H1 (cell line): Measurements from ENCODE around the gene PSMB5. TPM values are rescaled to one million over a fixed set of nuclear protein-coding genes. Genes with fewer than 3 reads are reported as not detected.

Experiments
- BACH1 ChIP-seq: IDR thresholded peaks from 2 replicates; pipeline ENCODE4 v1.6.1; 2012; ENCODE audit warnings: low read length, improper control_type of control experiment
- CBX5 ChIP-seq: fragments of 300-800, 300-1000 bp; sonication (generic); IDR thresholded peaks from 2 replicates; pipeline ENCODE4 v1.7.1; 2016; ENCODE audit warnings: antibody characterized with exemption, low read length, low read depth
- CBX8 ChIP-seq: fragments of 300-800, 300-1000 bp; sonication (generic); IDR thresholded peaks from 2 replicates; pipeline ENCODE4 v1.7.1; 2016; ENCODE audit warnings: low read depth, low read length, borderline replicate concordance
- CREB1 ChIP-seq: IDR thresholded peaks from 2 replicates; pipeline ENCODE4 v1.6.1; 2012; ENCODE audit warnings: inconsistent platforms
- CTBP2 ChIP-seq: IDR thresholded peaks from 2 replicates; pipeline ENCODE4 v1.7.0; 2011; ENCODE audit warnings: borderline replicate concordance, mild to moderate bottlenecking, moderate library complexity, mixed read lengths, low read length; ENCODE audit not compliant: insufficient read depth, insufficient read length
- EGR1 ChIP-seq: IDR thresholded peaks from 2 replicates; pipeline ENCODE4 v1.6.1; 2011; ENCODE audit warnings: low read depth, low read length, borderline replicate concordance
- JUN ChIP-seq: IDR thresholded peaks from 2 replicates; pipeline ENCODE4 v1.6.1; 2011; ENCODE audit warnings: low read depth, mild to moderate bottlenecking, improper control_type of control experiment, low read length
- KDM5A ChIP-seq: fragments of 200-600 bp; IDR thresholded peaks from 2 replicates; pipeline ENCODE4 v1.7.1; 2012; ENCODE audit warnings: mild to moderate bottlenecking, low read length, inconsistent platforms, mixed read lengths
- NRF1 ChIP-seq: IDR thresholded peaks from 2 replicates; pipeline ENCODE4 v1.6.1; 2011; ENCODE audit warnings: mild to moderate bottlenecking, low read depth, low read length, improper control_type of control experiment
- RFX5 ChIP-seq: IDR thresholded peaks from 2 replicates; pipeline ENCODE4 v1.6.1; 2011; ENCODE audit warnings: low read depth, low read length, improper control_type of control experiment, borderline replicate concordance
- RNF2 ChIP-seq: fragments of 200-900, 300-1000 bp; sonication (generic); IDR thresholded peaks from 2 replicates; pipeline ENCODE4 v1.7.1; 2016; ENCODE audit warnings: borderline replicate concordance, low read depth, mild to moderate bottlenecking, antibody characterized with exemption, low read length; ENCODE audit not compliant: poor library complexity, severe bottlenecking; ENCODE audit errors: missing control alignments
- RXRA ChIP-seq: IDR thresholded peaks from 2 replicates; pipeline ENCODE4 v1.6.1; 2011; ENCODE audit warnings: low read depth, mild to moderate bottlenecking, low read length, moderate library complexity; ENCODE audit not compliant: insufficient read depth
- SIRT6 ChIP-seq: IDR thresholded peaks from one replicate; pipeline ENCODE4 v1.7.1; 2012; ENCODE audit warnings: low read length, inconsistent platforms
- SIX5 ChIP-seq: IDR thresholded peaks from 2 replicates; pipeline ENCODE4 v1.6.1; 2011; ENCODE audit warnings: mild to moderate bottlenecking, low read depth, low read length
- SP1 ChIP-seq: IDR thresholded peaks from 2 replicates; pipeline ENCODE4 v1.6.1; 2011; ENCODE audit warnings: low read depth, low read length
- SP2 ChIP-seq: IDR thresholded peaks from 2 replicates; pipeline ENCODE4 v1.6.1; 2012; ENCODE audit warnings: mild to moderate bottlenecking, low read length, inconsistent platforms
- SRF ChIP-seq: IDR thresholded peaks from 2 replicates; pipeline ENCODE4 v1.6.1; 2011; ENCODE audit warnings: mild to moderate bottlenecking, low read depth, low read length, moderate library complexity
- polyA plus RNA-seq, 7 experiments: library from polyadenylated mRNA; depleted of rRNA in 3 of 7; stranded (reverse) in 5 of 7; unstranded in 2 of 7; fragments of >200 nt in 5 of 7; fragments of 200-250 nt in 2 of 7; gene quantifications; 1 replicate in 5 of 7; 2 replicates in 1 of 7; 4 replicates in 1 of 7; pipeline versions ENCODE4 v1.2.1 to v1.2.3, GENCODE V29; 2011 to 2013; ENCODE audit warnings: missing spikeins in 2 of 7, mixed read lengths in 2 of 7
- total RNA-seq: library from RNA; stranded (reverse); fragmentation: NEBNext Ultra II Directional; extraction: Animal tissue kit (Norgen Biotek cat#: 25700); gene quantifications from 2 replicates; pipeline ENCODE4 v1.2.1, GENCODE V29; 2021
- TF ChIP-seq, protein P1 (sequence below): IDR thresholded peaks from 2 replicates; pipeline ENCODE4 v1.6.1; 2012; ENCODE audit warnings: inconsistent platforms
- TF ChIP-seq, protein P2 (sequence below): IDR thresholded peaks from 2 replicates; pipeline ENCODE4 v1.6.1; 2012; ENCODE audit warnings: low read length, inconsistent platforms
- TF ChIP-seq, protein P3 (sequence below), 3 experiments: IDR thresholded peaks; 1 replicate in 2 of 3; 2 replicates in 1 of 3; pipeline versions ENCODE4 v1.5.1 to v1.6.1; 2011; ENCODE audit warnings: low read length in 3 of 3, mild to moderate bottlenecking in 3 of 3, inconsistent platforms in 2 of 3, low read depth in 1 of 3, moderate library complexity in 1 of 3; ENCODE audit not compliant: insufficient read depth in 1 of 3; ENCODE audit errors: control extremely low read depth in 1 of 3

Gene PSMB5
- total and polyA plus RNA-seq, 2 of the 8 experiments (the other 6 are each of a cell fraction or from before 2014, with no cell fraction given): 254 to 510 TPM

DNA sequence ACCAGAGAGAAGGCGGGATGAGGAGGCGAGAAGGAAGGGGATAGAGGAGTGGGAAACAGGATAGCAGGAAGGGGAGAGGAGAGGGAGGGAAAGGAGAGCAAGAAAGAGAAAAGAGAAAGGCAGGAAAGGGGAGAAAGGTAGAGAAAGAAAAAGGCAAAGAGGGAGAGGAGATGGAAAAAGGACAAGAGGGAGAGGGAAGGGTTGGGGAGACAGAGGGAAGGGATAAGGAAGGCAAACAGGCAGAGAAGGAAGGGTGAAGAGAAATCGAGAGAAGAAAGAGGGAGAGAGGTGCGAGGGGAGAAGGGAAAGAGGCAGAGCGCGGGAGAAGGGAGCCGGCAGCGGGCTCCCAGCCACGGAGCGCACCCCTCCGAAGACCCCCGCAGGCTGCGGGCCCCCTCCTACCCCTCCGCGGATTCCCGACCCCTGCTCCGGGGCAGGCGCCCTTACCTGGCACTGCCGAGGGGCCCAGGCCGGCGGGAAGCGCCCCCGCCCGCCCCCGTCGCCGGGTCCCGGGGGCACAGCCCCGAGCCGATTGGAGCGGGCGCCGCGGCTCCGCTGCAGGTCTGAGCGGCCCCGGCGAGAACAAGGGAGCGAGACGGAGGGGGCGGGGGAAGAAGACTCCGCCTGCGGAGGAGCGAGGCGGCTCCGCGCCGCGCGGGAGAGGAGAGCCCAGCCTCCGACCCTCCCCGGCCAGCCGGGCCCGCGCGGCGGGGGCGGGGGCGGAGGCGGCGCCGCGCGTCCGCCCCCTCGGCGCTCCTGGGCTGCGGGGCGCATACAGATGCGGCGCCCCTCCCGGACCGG is 22.5 kb upstream of the PSMB5 start, which contains the start of gene CDH24 (continued):
- TF ChIP-seq, protein P1, sequence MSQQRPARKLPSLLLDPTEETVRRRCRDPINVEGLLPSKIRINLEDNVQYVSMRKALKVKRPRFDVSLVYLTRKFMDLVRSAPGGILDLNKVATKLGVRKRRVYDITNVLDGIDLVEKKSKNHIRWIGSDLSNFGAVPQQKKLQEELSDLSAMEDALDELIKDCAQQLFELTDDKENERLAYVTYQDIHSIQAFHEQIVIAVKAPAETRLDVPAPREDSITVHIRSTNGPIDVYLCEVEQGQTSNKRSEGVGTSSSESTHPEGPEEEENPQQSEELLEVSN: no peak
- TF ChIP-seq BACH1 (no peak), EGR1 (peak; percentile 64; the same call in 1 of the 2 replicates), CBX8 (no peak), RNF2 (peak; percentile 14), NRF1 (no peak), CTBP2 (no peak), SP1 (no peak), SRF (no peak), CREB1 (no peak), RXRA (no peak), SIX5 (no peak), JUN (no peak), SP2 (no peak), SIRT6 (no peak), RFX5 (no peak), KDM5A (no peak), CBX5 (no peak)
- TF ChIP-seq, protein P2, sequence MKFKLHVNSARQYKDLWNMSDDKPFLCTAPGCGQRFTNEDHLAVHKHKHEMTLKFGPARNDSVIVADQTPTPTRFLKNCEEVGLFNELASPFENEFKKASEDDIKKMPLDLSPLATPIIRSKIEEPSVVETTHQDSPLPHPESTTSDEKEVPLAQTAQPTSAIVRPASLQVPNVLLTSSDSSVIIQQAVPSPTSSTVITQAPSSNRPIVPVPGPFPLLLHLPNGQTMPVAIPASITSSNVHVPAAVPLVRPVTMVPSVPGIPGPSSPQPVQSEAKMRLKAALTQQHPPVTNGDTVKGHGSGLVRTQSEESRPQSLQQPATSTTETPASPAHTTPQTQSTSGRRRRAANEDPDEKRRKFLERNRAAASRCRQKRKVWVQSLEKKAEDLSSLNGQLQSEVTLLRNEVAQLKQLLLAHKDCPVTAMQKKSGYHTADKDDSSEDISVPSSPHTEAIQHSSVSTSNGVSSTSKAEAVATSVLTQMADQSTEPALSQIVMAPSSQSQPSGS: no peak
- TF ChIP-seq, protein P3, sequence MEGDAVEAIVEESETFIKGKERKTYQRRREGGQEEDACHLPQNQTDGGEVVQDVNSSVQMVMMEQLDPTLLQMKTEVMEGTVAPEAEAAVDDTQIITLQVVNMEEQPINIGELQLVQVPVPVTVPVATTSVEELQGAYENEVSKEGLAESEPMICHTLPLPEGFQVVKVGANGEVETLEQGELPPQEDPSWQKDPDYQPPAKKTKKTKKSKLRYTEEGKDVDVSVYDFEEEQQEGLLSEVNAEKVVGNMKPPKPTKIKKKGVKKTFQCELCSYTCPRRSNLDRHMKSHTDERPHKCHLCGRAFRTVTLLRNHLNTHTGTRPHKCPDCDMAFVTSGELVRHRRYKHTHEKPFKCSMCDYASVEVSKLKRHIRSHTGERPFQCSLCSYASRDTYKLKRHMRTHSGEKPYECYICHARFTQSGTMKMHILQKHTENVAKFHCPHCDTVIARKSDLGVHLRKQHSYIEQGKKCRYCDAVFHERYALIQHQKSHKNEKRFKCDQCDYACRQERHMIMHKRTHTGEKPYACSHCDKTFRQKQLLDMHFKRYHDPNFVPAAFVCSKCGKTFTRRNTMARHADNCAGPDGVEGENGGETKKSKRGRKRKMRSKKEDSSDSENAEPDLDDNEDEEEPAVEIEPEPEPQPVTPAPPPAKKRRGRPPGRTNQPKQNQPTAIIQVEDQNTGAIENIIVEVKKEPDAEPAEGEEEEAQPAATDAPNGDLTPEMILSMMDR (IDR thresholded peaks at IDR 0.05; ENCODE audit: control extremely low read depth in 1 of 3, insufficient read depth in 1 of 3, low read depth in 1 of 3, low read length in 3 of 3): peak in 1 of 3 experiments; percentile 3; a peak in 1 of 4 replicates
